HepG2 (cell line): ENCODE results near the gene ZNRD2. TPM values are rescaled to one million over a fixed set of nuclear protein-coding genes. Genes with fewer than 3 reads are reported as not detected.

Source experiments
- ARNTL ChIP-seq: sonication (generic); formaldehyde crosslinking; IDR thresholded peaks from 2 replicates; pipeline ENCODE4 v1.4.0; 2020; ENCODE audit warnings: mild to moderate bottlenecking, missing genetic modification reagents
- BCL3 ChIP-seq: sonication (generic); formaldehyde crosslinking; IDR thresholded peaks from 2 replicates; pipeline ENCODE4 v1.5.1; 2020; ENCODE audit warnings: mild to moderate bottlenecking, missing genetic modification reagents, moderate library complexity
- CCDC6 ChIP-seq: sonication (generic); formaldehyde crosslinking; IDR thresholded peaks from 2 replicates; pipeline ENCODE4 v1.8.1; 2022; ENCODE audit warnings: mild to moderate bottlenecking, missing genetic modification reagents, moderate library complexity
- DPF2 ChIP-seq: sonication (generic); formaldehyde crosslinking; IDR thresholded peaks from 2 replicates; pipeline ENCODE4 v1.4.0; 2020; ENCODE audit warnings: mild to moderate bottlenecking, low read depth, missing genetic modification reagents, borderline replicate concordance
- E2F2 ChIP-seq: sonication (generic); formaldehyde crosslinking; IDR thresholded peaks from 2 replicates; pipeline ENCODE4 v1.4.0; 2020; ENCODE audit warnings: missing genetic modification reagents, borderline replicate concordance
- ELK4 ChIP-seq: sonication (generic); formaldehyde crosslinking; IDR thresholded peaks from 2 replicates; pipeline ENCODE4 v1.9.0; 2021; ENCODE audit warnings: missing genetic modification reagents, borderline replicate concordance
- HMG20A ChIP-seq: IDR thresholded peaks from 2 replicates; pipeline ENCODE4 v1.6.1; 2016; ENCODE audit warnings: borderline replicate concordance
- HMG20B ChIP-seq: conservative IDR thresholded peaks from 2 replicates; pipeline ENCODE4 v1.6.1; 2016; ENCODE audit warnings: missing genetic modification reagents, missing compliant biosample characterization
- HOXD1 ChIP-seq: sonication (generic); formaldehyde crosslinking; IDR thresholded peaks from 2 replicates; pipeline ENCODE4 v1.5.0; 2020; ENCODE audit warnings: missing genetic modification reagents
- KAT8 ChIP-seq: IDR thresholded peaks from 2 replicates; pipeline ENCODE4 v1.6.1; 2016; ENCODE audit warnings: missing genetic modification reagents, missing compliant biosample characterization
- KDM2A ChIP-seq: sonication (generic); formaldehyde crosslinking; IDR thresholded peaks from 2 replicates; pipeline ENCODE4 v1.4.0; 2020; ENCODE audit warnings: low read depth, missing genetic modification reagents, borderline replicate concordance
- KDM3A ChIP-seq: IDR thresholded peaks from 2 replicates; pipeline ENCODE4 v1.6.1; 2018; ENCODE audit warnings: low read depth, missing compliant biosample characterization
- MNT ChIP-seq: fragments of 450-650 bp; IDR thresholded peaks from 2 replicates; pipeline ENCODE4 v1.6.1; 2016
- MXI1 ChIP-seq: IDR thresholded peaks from 3 replicates; pipeline ENCODE4 v1.6.1; 2012; ENCODE audit warnings: low read depth, low read length, inconsistent platforms, borderline replicate concordance
- PAWR ChIP-seq: sonication (generic); formaldehyde crosslinking; IDR thresholded peaks from 2 replicates; pipeline ENCODE4 v1.4.0; 2020; ENCODE audit warnings: missing genetic modification reagents, mild to moderate bottlenecking, borderline replicate concordance
- SALL2 ChIP-seq: sonication (generic); formaldehyde crosslinking; IDR thresholded peaks from 2 replicates; pipeline ENCODE4 v1.8.1; 2023; ENCODE audit warnings: mild to moderate bottlenecking, missing genetic modification reagents, inconsistent platforms
- SP140L ChIP-seq: sonication (generic); formaldehyde crosslinking; IDR thresholded peaks from 2 replicates; pipeline ENCODE4 v1.4.0; 2020; ENCODE audit warnings: missing genetic modification reagents, borderline replicate concordance
- SRSF9 ChIP-seq: fragments of 200-400 bp; formaldehyde crosslinking; IDR thresholded peaks from 2 replicates; pipeline ENCODE4 v1.6.1; 2018; ENCODE audit warnings: borderline replicate concordance, mild to moderate bottlenecking, low read depth, low read length; ENCODE audit not compliant: insufficient read depth, poor library complexity, severe bottlenecking
- TGIF2 ChIP-seq: IDR thresholded peaks from 2 replicates; pipeline ENCODE4 v1.6.1; 2016; ENCODE audit warnings: control low read depth, missing compliant biosample characterization
- ZNF382 ChIP-seq: sonication (generic); formaldehyde crosslinking; IDR thresholded peaks from 2 replicates; pipeline ENCODE4 v1.5.0; 2020; ENCODE audit warnings: missing genetic modification reagents, mild to moderate bottlenecking, borderline replicate concordance
- ZNF550 ChIP-seq: sonication (generic); formaldehyde crosslinking; IDR thresholded peaks from 2 replicates; pipeline ENCODE4 v1.4.0; 2020; ENCODE audit warnings: mild to moderate bottlenecking, missing genetic modification reagents, borderline replicate concordance
- ZNF782 ChIP-seq: sonication (generic); formaldehyde crosslinking; IDR thresholded peaks from 2 replicates; pipeline ENCODE4 v1.4.0; 2020; ENCODE audit warnings: missing genetic modification reagents, mild to moderate bottlenecking, borderline replicate concordance
- ZNF788 ChIP-seq: sonication (generic); formaldehyde crosslinking; IDR thresholded peaks from 2 replicates; pipeline ENCODE4 v1.5.0; 2020; ENCODE audit warnings: mild to moderate bottlenecking, missing genetic modification reagents, borderline replicate concordance
- ZSCAN5A ChIP-seq: sonication (generic); formaldehyde crosslinking; IDR thresholded peaks from 2 replicates; pipeline ENCODE4 v1.8.0; 2022; ENCODE audit warnings: mild to moderate bottlenecking, missing genetic modification reagents, borderline replicate concordance
- polyA plus RNA-seq, 8 experiments: library from polyadenylated mRNA; depleted of rRNA in 3 of 8; stranded (reverse) in 7 of 8; unstranded in 1 of 8; fragments of >200 nt; fragmentation: Illumina TruSeq in 4 of 8; extraction: Trizol in 4 of 8; gene quantifications; 2 replicates each; pipeline versions ENCODE4 v1.2.1 to v1.2.3, GENCODE V29; 2011 to 2016; ENCODE audit warnings: low read depth in 4 of 8, missing spikeins in 1 of 8, mixed read lengths in 1 of 8; ENCODE audit not compliant: insufficient read depth in 1 of 8
- total RNA-seq, 5 experiments: library from RNA; depleted of rRNA; stranded (reverse); fragments of >200 nt; fragmentation: Illumina TruSeq; extraction: Trizol; gene quantifications; 2 replicates each; pipeline ENCODE4 v1.2.3, GENCODE V29; 2016; ENCODE audit warnings: low read depth in 1 of 5

ZNRD2 gene
- total and polyA plus RNA-seq, 2 of the 13 experiments (the other 11 are each of a cell fraction or from before 2014, with no cell fraction given) = 29.2 to 34.0 TPM

- TF ChIP-seq E2F2 (CRISPR knock-in tag) = no peak
- no peak for TF ChIP-seq PAWR (CRISPR knock-in tag)
- TF ChIP-seq ZSCAN5A (CRISPR knock-in tag) = 0 out of 2 replicates have a peak, but pooled peaks have one; percentile 39
- no peak for TF ChIP-seq SALL2 (CRISPR knock-in tag)
- TF ChIP-seq SRSF9 = no peak
- TF ChIP-seq CCDC6 = 0 out of 2 replicates have a peak, but pooled peaks have one; percentile 40
- peak; percentile 37; the same call in 1 of the 2 replicates for TF ChIP-seq MNT
- TF ChIP-seq KDM2A (CRISPR knock-in tag) = no peak
- TF ChIP-seq KAT8 (CRISPR knock-in tag) = peak; percentile 57
- no peak for TF ChIP-seq ARNTL (CRISPR knock-in tag)
- TF ChIP-seq TGIF2 (CRISPR knock-in tag) = no peak; the same call in 1 of the 2 replicates
- TF ChIP-seq SP140L = no peak
- no peak for TF ChIP-seq DPF2 (CRISPR knock-in tag)
- TF ChIP-seq HMG20B = no peak
- TF ChIP-seq HMG20A (CRISPR knock-in tag) = peak; percentile 17; the same call in 1 of the 2 replicates
- TF ChIP-seq ZNF550 (CRISPR knock-in tag) = no peak
- no peak for TF ChIP-seq BCL3 (CRISPR knock-in tag)
- no peak for TF ChIP-seq ELK4 (CRISPR knock-in tag)
- no peak for TF ChIP-seq HOXD1 (CRISPR knock-in tag)
- TF ChIP-seq ZNF382 (CRISPR knock-in tag) = no peak
- TF ChIP-seq MXI1 = peak; percentile 54; the same call in 1 of the 3 replicates
- no peak for TF ChIP-seq ZNF782 (CRISPR knock-in tag)
- TF ChIP-seq ZNF788 = no peak
- TF ChIP-seq KDM3A (CRISPR knock-in tag) = no peak
These were observed 46.3 kb downstream of the ZNRD2 start (continued) for GRCh38 chr11:65616575-65617001.
